ENCODE results near the gene CACNA1I.

The CACNA1I gene

DNA sequence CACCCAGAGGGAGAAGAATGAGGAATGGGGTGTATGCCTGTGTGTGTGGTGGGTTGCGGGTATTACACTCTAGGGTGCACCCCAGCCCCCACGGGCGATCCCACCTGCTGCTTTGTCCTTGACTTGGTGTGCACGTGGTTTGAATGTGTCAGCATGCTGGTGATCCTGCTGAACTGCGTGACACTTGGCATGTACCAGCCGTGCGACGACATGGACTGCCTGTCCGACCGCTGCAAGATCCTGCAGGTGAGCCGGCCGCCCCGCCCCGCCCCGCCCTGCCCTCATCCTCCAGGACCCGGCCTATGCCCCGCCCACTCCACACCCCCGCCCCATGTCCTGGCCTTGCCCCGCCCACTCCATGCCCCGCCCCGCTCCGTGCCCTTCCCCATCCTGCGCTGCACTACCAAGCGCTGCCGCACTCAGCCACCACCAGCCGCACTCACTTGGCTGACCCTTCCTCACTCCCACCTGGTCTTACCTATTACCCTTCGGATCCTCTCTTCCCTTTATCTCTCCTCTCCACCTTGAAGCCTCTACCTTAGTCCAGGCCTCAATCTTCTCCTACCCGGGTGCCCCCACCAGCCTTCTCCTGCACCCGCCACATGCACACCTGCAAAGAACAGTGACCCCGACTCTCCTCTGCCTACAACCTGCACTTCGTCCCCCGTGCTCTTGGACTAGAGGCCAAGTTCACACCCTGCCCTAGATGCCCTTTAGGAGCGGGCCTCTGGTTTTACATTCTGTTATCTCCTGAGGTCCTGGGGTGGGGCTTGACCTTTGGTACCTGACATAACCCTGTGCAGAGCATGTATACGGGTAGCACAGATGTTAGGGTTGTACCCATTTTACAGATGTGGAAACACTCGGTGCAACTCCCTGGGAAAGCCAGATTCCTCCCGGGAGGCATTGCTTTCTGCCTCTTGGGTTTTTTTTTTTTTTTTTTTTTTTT is 27.7 kb downstream of the CACNA1I start:
- DNase-seq: peak; percentile 31 to 78 (median 51)

DNA sequence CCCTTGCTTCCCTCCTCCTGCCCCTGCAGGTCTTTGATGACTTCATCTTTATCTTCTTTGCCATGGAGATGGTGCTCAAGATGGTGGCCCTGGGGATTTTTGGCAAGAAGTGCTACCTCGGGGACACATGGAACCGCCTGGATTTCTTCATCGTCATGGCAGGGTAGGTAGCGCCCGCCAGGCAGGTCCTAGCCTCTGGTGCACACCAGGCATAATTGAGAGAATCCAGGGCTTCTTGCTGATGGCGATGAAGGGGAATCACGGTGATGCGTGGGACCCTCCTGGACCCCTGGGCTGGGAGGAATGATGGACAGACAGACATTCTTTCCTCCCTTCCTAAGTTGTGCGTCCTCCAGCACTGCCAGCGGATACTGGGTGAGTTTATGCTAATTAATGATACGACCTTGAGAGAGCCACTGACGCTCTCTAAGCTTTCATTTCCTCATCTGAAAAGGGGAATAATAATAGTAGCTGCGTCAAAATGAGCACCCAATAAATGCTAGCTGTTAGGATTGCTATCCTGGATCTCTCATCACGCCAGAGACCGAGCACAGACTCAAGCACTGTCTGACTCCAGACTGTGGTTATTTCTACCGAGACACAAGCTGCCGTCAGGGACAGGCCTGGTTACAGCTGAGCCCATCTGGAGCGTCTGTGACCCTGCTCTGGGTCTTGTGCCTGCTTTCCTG is 30.1 kb downstream of the CACNA1I start:
- DNase-seq: no peak

DNA sequence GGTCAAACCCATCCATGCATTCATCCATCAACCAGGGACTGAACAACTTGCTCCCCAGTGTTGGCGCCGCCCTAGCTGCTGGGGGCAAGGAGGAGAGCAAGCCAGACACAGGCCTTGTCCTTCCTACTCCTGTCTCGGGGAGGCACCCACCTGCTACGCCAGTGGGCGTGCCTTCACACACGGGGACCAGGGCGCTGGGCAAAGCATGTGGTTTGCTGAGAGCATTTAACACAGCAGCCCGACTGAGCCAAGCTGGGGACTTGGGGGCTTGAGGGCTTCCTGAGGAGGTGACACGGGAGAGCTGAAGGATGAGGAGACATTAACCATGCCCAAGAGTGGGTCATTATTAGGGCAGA is 30.6 kb downstream of the CACNA1I start:
- no peak for DNase-seq

DNA sequence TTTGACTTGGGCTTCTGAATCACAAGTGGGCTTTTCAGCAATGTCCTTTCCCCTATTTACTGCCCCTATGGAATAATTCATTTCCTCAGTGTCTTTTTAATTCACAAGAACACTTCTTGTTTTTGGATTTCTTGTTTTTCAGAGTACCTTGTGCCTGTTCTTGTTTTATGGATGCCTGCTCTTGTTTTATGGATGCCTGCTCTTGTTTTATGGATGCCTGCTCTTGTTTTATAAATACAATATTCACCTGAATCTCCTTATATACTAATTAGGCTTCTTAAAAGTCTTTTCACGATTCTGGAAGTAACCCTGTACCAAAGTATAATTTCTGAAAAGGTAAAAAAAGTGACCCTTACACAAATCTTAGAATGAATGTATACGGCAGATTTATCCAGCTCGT is 32.8 kb downstream of the CACNA1I start:
- no peak for DNase-seq

DNA sequence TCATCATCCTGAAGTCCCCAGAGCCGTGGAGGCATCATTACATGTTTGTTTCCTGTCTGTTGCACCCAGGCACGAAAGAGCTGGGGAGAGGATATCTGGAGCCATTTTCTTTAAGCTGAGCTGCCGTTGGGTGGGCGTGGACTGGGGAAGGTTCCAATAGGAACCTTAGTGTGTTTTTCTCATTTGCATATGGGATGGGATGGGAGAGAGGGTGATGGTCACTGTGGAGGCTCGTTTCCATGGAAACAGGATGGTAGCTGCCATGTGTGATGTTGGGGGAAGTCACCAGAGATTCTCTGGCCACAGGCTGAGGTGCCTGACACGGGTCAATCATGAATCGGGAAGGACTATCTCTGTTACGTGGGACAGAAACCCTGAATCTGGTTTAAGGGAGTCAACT is 39.7 kb downstream of the CACNA1I start:
- no peak for DNase-seq

DNA sequence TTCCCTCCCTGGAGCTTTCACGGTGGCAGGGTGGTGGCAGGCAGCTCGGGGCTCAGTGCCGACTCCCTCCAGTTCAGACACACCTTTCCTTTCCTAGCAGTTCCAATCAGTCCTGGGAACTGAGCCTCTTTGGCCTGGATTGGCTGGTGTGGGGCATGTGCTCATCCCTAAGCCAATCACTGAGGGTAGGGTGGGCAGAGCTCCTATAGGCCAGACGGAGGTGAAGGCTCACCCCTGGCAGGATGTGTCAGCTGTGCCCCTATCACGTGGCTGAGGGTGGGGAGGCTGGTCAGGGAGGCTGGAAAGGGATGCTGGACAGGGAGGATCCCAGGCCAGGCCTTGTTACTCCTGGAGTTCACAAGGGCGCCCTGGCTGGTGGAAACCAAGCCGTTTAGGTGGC is 40.2 kb downstream of the CACNA1I start:
- DNase-seq: no peak

DNA sequence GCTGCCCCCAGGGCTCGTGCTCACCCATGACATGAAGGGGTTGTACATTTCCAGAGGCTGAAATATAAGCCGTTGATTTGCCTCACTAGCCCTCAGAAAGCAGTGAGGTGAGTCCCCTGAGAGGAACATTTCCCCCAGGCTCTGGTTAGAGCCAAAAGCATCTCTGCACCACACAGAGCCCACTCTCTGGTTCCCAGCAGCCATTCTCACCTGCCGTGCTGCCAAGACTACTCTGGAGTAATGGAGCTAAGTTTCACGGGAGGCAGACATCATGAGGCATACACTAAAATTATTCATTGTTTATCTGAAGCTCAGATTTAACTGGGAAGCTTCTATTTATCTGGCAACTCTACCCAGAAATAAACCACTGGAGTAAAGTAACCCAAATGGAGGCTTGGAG is 40.8 kb downstream of the CACNA1I start:
- no peak for DNase-seq

DNA sequence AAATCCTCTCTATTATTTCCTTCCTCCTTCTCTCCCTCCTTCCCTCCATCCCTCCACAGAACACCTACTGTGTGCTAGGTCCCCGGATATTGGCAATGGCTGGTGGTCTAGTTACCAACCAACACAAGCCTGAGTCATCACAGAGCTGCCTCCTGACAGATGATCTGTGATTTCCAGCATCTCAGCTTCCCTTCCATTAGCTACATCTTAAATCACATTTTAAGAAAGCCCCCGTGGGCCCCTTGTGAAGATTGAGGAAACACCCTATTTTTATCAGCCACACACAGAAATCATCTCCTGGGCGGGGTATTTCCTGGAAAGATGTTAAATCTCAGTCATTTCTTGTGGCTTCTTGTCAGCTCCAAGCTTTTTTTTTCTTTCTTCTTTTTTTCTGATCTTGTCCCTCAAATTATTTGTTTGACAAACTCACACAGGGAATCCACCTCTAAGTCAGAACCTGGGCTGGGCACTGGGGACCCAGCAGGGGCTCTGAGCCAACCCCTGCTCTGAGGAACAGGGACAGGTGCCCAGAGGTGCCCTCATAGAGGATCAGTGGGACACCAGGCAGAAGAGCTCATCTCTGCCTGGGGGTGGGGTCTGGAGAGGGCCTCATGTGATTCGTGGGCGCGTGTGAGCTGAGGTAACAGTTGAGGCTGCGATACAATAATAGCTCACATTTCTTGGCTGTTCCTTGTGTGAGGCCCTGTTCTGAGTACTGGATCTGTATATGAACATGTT is 42.4 kb downstream of the CACNA1I start:
- peak; percentile 34 to 49 (median 41) for DNase-seq

DNA sequence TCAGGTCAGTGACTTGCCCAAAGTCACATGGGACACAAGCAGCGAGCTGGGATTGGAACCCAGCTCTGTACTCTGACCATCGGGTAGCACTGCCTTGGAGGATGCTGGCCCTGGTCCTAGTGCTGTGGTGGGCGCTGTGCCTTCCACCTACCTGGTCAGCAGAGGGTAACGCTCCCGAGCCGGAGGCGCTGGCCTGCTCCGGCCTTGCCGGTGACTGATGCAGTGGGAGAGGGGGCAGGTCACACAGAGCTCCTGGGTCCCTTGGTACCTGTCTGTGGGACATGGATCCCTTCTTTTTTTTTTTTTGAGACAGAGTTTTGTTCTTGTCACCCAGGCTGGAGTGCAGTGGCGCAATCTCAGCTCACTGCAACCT is 43.0 kb downstream of the CACNA1I start:
- no peak for DNase-seq

DNA sequence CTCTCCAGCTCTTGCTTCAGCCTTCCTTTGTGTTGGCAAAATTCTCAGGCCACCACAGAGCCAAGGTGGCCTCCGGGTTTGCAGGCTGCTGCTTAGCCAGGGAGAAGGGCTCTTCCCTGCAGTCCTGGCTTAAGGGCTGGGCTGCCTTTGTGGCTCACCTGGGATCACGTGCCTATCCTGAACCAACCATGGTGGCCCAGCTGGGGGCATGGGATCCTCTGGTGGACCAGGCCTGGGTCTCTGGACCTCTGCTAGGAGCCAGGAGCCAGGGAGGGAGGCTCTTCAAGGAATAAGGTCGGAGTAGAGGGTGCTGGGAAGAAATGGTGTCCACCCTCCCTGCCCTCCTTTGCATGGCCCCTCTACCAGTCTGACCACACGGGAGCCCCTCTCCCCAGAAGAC is 43.9 kb downstream of the CACNA1I start:
- DNase-seq: no peak

DNA sequence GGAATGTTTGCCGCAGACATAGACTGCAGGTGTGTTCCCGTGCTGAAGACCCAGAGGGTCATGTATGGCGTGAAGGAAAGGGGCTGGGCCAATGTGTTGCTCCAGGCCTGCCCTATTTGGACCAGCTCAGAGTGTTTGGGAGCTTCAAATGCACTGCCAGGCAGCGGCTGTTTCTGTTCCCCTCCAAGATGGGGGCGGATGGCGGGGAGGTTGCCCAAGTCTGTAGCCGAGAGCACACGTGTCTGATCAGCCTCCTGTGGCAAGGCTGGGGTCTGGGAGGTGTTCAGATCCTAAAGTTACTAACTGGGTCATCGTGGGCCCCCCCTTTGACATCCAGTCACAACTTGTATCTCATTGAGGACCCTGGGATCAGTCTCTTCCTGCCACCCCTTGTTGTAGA is 45.5 kb downstream of the CACNA1I start:
- DNase-seq: no peak

DNA sequence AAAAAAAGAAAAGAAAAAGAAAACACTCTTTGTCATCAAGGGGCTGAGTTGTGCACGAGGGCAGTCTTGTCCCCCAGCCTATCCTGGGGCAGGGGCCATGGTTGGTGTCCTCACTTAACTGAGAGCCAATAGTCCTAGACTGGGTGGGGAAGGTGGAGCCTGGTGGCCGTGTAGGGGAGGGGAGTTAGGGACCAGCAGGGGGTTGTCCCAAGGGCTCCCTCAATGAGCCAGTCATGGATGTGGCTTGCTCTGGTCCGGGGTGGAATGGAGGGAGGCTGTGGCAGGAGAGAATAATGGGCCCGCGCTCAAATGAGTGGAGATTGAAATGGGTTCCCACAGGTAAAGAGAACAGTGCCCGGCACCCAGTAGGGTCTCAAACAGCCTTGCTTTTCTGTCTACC is 46.2 kb downstream of the CACNA1I start:
- no peak for DNase-seq

DNA sequence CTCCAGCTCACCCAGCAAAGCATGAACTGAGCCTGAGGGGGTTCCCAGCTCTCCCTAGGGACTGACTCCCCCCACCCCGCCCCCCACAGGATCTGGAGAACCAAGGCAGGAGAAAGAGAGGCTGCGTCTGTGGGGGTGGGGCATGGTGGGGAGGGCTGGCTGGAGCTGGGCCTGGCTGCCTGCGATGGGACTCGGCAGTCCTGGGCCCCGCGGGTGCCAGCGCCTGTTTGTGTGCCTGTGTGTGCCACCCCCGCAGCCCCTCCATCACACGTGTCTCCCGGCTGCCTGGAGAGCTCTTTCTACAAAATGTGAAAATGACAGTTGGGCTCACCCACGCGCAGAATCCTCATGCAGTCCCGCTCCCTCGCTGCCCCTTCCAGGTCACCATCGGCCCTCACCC is 46.8 kb downstream of the CACNA1I start:
- DNase-seq: no peak

DNA sequence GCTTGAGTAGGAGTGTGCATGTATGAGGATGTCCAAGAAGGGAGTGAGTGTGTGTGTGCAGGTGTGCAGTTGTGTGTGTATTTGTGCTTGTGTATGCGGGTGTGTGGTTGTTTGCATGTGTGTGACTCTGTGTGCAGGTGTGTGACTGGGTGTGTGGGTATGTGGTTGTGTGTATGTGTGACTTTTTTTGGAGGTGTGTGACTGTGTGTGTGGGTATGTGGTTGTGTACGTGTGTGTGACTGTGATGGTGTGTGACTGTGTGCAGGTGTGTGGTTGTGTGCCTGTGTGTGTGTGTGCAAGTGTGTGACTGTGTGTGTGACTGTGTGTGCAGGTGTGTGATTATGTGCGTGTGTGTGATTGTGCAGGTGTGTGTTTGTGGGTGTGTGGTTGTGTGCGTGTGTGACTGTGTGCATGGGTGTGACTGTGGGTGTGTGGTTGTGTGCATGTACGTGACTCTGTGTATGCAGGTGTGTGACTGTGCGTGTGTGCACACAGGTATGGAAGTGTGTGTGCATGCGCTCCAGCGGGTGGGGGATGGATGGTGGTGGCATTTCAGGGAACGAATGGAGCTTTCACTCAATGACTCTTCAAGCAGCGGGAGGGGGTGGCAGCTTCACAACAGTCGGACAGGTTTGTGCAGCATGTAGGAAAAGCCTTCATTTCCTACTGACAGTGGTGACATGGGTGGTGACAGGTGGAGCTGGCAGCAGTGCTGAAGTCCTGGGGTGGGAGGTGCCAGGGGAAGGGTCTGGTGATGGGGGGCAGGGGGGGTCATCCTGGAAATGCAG is 47.6 kb downstream of the CACNA1I start:
- no peak for DNase-seq

DNA sequence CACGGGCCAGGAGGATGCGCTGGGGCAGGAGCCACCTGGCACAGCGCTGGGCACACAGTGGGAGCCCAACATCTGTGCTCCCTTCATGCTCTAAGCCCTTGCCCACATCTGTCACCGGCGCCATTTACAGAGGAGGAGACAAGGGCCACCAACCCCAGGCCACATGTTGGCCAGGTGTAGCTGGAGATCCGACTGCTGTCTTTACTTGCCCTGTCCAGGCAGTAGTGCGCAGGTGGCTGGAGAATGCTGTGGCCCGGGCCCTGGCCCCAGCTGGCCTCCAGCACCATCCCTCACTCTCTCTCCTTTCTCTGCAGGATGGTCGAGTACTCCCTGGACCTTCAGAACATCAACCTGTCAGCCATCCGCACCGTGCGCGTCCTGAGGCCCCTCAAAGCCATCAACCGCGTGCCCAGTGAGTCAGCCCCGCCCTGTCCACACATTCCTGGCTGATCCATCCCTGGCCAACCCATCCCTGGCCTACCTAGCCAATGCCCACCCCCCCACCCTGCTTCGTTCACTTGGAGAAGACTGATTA is 48.5 kb downstream of the CACNA1I start:
- no peak for DNase-seq

DNA sequence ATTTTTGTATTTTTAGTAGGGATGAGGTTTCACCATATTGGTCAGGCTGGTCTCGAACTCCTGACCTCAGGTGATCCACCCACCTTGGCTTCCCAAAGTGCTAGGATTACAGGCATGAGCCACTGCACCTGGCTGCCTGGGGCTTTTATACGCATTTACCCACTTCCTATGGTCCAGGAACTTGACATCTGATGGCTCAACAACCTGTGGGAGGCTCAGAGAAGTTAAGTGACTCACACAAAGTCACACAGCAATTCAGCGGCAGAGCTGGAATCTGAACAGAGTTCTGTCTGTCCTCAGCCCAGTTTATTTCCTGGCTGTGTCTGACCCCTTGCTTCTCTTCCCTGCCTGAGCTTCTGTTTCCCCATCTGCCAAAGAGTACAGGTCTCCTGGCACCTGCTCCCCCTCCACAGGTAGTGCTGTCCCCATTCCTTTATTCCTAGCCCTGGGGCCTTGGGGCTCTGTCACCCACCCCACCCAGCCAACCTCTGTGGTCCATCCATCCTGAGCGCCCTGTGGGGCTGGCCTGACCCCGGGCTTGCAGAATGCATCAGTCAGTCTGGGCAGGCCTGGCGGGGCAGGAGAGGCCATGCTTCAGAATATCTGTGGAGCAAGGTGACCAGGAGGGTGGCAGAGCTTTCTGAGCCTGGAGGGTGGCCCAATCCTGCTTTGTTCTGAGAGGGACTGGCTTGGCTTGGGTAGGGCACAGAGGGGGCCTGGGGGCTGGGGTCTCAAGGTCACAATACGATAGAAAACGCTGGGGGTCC is 50.6 kb downstream of the CACNA1I start:
- no peak for DNase-seq

DNA sequence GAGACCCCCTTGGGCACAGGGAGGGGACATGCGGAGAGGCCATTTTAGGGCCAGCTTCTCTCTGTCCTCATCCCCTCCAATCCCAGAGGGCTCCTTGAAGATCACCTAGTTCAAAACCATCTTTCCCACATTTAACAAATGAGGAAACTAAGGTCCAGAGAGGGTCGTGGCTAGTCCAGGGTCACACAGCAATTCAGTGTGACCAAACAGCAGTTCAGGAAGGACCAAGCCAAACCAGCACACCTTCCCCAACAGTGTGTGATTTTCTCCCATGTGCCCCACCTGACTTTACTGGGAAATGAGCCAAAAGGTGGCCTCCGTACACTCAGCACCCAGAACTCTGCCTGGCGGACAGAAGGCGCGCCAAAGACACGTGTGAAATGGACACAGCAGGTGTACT is 51.3 kb downstream of the CACNA1I start:
- DNase-seq: no peak

DNA sequence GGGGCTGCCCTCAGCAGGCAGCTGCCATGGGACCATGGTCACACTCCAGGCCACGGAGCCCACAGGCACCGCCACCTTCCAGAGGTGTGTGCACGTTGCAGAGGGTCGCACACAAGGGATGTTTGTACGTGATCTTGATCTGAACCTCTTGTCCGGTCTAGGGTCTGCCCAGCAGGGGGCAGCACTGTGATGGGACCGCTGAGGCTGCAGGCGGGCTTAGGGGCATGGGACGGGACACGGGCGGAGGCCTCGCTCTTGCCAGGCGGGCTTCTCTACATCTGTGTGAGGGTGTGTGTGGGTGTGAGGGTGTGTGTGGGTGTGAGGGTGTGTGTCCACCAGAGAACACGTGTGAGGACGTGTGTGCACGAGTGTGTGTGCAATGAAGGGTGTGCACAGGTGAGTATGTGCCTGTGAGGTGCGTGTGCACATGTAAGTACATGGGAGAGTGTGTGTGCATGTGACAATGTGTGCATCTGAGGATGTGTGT is 52.4 kb downstream of the CACNA1I start:
- DNase-seq: peak; percentile 51 to 82 (median 69)

DNA sequence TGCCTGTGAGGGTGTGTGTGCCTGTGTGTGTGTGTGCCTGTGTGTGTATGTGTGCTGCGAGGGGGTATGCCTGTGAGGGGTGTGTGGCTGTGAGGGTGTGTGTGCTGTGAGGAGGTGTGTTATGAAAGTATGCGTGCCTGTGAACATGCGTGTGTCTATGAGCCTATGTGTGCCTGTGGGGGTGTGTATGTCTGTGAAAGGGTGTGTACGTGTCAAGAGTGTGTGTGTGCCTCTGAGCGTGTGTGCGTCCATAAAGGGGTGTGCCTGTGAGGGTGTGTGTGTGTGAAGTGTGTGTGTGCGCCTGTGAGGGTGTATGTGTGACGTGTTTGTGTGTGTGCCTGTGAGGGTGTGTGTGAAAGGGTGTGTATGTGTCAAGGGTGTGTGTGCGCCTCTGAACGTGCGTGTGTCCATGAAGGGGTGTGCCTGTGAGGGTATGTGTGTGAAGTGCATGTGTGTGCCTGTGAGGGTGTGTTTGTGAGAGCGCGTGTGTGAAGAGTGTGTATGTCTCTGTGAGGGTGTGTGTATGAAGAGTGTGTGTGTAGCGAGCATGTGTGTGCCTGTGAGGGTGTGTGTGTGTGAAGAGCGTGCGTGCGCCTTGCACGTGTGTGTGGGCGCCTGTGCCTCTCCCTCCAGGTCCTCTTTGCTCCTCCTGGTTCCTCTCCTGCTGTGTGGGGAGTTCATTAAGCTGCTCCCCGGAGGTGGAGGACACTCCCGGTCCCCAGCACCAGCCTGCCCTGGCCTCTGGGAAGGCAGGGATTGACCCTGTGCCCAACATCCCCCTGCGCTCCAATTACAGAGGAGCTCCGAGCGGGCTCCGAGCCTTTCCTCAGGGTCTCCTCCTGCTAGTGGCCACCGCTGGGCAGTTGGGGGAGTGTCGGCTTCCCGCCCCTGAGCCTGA is 53.3 kb downstream of the CACNA1I start:
- no peak for DNase-seq

DNA sequence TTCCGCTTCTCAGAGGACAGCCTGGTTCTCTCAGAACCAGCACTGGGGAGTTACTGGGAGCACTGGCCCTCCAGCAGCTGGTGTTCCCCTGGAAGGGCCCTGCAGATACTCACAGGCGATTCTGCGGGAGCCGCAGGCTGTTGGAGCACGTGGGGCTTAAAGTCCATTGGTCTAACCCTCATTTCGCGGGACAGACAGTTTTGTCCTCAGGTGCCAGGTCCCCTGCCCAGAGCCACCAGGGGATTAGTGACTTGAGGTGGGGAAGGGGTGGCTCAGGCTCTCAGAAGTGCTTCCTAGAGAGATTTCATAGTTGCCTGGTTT is 53.9 kb downstream of the CACNA1I start:
- no peak for DNase-seq

All from suppressor macrophage treated with lipopolysaccharide for 1 hour (primary cell).